NOMO-1 treated with DMSO at 0.1 percent for 48 hours (cell line): ENCODE measurements around the gene HOXA11.
A peak's percentile ranks its signal among the peaks of the same experiment; 100 is the strongest.

Experiments used
- DNase-seq: peaks from one replicate; lab custom pipeline; 2025; ENCODE audit not compliant: unreplicated experiment; lab: John Stamatoyannopoulos, UW

Gene HOXA11

GRCh38 chr7:27138472-27138871, 46.6 kb downstream of the HOXA11 start:
- DNase-seq, result no peak

- DNase-seq, result no peak
These were observed 47.3 kb downstream of the HOXA11 start for GRCh38 chr7:27137640-27138315.

- DNase-seq, result peak; percentile 45
These were observed 50.6 kb downstream of the HOXA11 start for GRCh38 chr7:27134392-27134791.

DNA sequence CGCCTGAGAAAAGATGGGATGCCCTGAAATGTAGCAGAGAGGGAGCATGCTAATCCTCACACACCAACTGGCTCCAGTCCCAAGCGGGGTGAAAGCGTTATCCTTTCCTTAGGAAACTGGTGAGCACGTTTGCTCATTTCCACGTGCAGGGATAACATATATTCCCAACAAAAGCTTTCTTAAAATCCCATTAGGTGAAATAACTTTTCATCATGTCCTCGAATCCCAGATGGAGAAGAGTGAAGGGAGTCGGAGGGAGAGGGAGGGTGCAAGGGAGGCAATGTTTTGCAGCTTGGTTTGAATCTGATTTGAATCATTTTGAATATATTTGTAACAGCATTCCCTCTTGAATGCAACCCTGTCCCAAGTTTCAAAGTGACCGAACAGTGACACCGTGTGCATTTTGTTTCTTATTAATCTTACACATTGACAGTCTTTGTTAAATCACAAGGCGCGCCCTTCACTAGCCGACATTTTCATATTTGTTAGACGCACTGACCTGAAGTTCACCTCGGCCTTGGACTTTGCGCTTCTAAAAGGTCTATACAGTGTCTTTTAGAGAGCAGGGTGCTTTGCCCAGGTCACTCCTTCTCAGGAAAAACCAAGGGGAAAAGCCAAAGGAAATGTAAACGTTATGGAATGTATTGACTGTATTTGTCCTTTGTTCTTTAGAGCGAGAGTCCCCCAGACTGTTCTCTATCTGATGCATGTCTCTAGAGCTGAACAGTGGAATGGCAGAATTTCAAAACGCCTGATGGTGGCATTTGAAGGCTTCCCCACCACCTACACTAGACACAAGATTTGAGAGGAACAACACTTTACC, 51.4 kb downstream of the HOXA11 start:
- DNase-seq, result no peak

DNA sequence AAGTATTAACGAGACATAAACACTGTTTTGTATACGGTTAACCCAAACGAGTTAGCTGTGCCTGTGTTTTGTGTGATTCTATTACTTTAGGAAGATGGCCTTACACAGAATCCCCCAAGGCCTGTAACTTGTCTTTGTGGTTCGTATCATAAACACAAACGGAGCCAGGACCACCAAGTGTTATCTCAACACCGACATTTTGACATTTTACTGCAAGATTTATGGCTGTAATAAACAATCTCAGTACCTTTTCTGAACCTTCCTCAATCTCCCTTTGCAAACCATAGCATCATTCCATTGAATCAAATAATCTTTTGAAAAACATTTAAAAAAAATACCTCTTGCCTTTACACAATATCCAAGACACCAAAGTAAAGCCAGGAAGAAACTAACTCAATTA, 52.1 kb downstream of the HOXA11 start:
- no peak for DNase-seq

DNA sequence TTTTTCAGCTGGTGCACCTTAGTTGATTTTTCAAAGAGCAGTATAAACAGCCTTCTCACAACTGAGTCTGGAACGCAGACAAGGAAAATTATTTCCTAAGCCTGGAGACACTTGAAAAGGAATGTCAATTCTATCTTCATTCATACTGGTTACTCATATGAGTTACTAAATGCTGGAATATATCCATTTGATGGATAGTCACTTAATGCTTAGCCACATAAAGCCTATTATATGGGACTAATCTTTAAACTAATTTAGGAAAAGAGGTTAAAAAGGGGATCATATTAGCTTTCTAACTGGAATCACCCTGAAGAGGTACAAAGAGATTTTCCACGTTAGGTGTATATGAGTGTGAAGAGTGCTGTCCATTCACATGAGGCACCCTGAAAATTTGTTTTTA, 52.8 kb downstream of the HOXA11 start:
- no peak for DNase-seq

- no peak for DNase-seq
These were observed 53.6 kb downstream of the HOXA11 start for GRCh38 chr7:27131390-27131819.
